ENCODE data around the gene CDK3.

The CDK3 gene

DNA sequence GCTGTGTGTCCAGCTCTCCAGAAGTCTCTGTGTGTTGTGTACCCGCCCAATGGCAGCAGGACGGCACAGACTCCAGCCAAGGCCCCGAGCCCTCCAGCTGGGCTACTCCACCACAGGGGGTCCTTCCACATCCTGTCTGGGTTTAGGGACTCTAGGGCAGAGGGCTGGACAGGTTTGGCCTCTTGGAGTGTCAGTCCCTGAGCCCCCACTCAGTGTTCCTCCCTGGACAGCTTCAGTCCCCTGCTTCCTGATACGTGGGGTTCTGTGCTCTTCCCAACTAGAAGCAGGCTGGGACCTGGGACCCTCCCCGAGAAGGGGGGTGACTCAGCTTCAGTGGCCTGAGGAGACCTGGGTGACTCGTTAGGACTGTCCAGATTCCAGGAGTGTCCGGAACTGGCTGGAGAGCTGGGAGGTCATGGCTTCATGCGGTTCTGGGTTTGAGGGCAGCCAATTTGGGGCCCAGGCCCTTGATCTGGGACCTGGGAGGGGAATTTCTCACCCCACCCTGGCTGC lies 4.2 kb downstream of the CDK3 start:
- Histone ChIP-seq H3K4me1 (ENCODE audit: insufficient read depth, low read length, severe bottlenecking) (peaks cover 4% of the 10 kb centered on the region), H2AFZ (ENCODE audit: low read length) (no peak overlapping the region), H3K4me2 (ENCODE audit: low read length) (no peak overlapping the region), H3K9me3 (ENCODE audit: low read length) (no peaks in the 10 kb centered on the region), H3K79me2 (ENCODE audit: insufficient read depth, low read length) (no peaks in the 10 kb centered on the region), H3K36me3 (ENCODE audit: insufficient read depth, low read length) (no peaks in the 10 kb centered on the region), H3K9ac (ENCODE audit: low read length) (no peak overlapping the region), H3K9me2 (ENCODE audit: low read depth, low read length) (no peaks in the 10 kb centered on the region), H4K20me1 (ENCODE audit: insufficient read depth, low read length) (no peaks in the 10 kb centered on the region), H3K27me3 (ENCODE audit: insufficient read depth, low read length) (0 out of 2 replicates have a peak, but pooled peaks cover under 1% of the 10 kb centered on the region), H3K27ac (ENCODE audit: low read depth, low read length, poor library complexity, severe bottlenecking) (no peak overlapping the region), H3F3A (ENCODE audit: insufficient read depth, low read length) (no peaks in the 10 kb centered on the region), H3K4me3 (ENCODE audit: low read depth, low read length, poor library complexity, severe bottlenecking) (no peak overlapping the region)
- TF ChIP-seq, protein P1, sequence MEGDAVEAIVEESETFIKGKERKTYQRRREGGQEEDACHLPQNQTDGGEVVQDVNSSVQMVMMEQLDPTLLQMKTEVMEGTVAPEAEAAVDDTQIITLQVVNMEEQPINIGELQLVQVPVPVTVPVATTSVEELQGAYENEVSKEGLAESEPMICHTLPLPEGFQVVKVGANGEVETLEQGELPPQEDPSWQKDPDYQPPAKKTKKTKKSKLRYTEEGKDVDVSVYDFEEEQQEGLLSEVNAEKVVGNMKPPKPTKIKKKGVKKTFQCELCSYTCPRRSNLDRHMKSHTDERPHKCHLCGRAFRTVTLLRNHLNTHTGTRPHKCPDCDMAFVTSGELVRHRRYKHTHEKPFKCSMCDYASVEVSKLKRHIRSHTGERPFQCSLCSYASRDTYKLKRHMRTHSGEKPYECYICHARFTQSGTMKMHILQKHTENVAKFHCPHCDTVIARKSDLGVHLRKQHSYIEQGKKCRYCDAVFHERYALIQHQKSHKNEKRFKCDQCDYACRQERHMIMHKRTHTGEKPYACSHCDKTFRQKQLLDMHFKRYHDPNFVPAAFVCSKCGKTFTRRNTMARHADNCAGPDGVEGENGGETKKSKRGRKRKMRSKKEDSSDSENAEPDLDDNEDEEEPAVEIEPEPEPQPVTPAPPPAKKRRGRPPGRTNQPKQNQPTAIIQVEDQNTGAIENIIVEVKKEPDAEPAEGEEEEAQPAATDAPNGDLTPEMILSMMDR (IDR thresholded peaks at IDR 0.05; ENCODE audit: low read length) = no peak
- no peak for TF ChIP-seq EZH2 (IDR thresholded peaks at IDR 0.05; ENCODE audit: borderline replicate concordance, low read length)

DNA sequence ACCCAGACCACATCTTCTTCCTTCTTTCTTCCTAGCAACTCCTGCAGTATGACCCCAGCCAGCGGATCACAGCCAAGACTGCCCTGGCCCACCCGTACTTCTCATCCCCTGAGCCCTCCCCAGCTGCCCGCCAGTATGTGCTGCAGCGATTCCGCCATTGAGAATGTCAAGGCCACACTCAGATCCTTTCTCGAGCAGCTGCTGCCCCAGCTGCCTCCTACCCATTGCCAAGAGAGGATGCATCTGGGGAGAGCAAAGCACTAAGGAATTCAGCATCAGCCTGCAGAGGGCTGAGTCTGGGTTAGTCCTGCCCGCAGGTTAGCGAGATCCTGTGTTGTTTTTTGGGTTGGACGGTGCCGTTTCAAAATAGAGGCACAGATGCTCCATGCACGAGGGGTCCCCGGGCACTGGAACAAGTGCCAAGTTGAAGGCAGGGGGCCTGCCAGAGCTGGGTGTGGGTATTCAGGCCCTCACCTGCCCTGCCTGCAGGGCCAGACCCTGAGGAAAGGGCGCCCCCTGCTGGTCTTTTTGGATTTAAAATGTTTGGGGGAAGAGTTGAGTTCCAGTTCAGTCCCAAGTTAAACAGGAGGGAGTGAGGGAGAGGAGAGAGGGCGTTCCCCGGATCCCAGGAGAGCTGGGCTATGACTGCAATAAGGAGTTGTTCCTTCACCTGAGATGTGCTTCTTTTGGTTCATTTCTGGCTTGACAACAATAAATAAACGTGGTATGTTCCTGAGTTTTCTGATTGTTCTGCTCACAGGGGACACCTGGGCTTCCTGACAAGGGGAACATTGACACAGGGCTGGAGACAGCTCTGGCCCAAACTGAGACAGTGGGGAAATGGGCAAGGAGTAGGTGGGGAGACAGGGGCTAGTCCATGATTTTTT lies 4.9 kb downstream of the CDK3 start:
- Histone ChIP-seq H2AFZ (ENCODE audit: low read length) (no peak overlapping the region), H3F3A (ENCODE audit: insufficient read depth, low read length) (no peaks in the 10 kb centered on the region), H3K27ac (ENCODE audit: low read depth, low read length, poor library complexity, severe bottlenecking) (no peak overlapping the region), H3K27me3 (ENCODE audit: insufficient read depth, low read length) (peaks cover 7% of the 10 kb centered on the region; the same call in 1 of the 2 replicates), H3K79me2 (ENCODE audit: insufficient read depth, low read length) (no peaks in the 10 kb centered on the region), H3K4me1 (ENCODE audit: insufficient read depth, low read length, severe bottlenecking) (no peaks in the 10 kb centered on the region), H3K4me2 (ENCODE audit: low read length) (no peak overlapping the region), H3K9me3 (ENCODE audit: low read length) (no peaks in the 10 kb centered on the region), H3K9me2 (ENCODE audit: low read depth, low read length) (no peaks in the 10 kb centered on the region), H3K36me3 (ENCODE audit: insufficient read depth, low read length) (no peaks in the 10 kb centered on the region), H3K9ac (ENCODE audit: low read length) (no peak overlapping the region), H4K20me1 (ENCODE audit: insufficient read depth, low read length) (no peaks in the 10 kb centered on the region), H3K4me3 (ENCODE audit: low read depth, low read length, poor library complexity, severe bottlenecking) (no peak overlapping the region)
- TF ChIP-seq, protein P1 (IDR thresholded peaks at IDR 0.05; ENCODE audit: low read length) = peak; percentile 88
- no peak for TF ChIP-seq EZH2 (IDR thresholded peaks at IDR 0.05; ENCODE audit: borderline replicate concordance, low read length)

DNA sequence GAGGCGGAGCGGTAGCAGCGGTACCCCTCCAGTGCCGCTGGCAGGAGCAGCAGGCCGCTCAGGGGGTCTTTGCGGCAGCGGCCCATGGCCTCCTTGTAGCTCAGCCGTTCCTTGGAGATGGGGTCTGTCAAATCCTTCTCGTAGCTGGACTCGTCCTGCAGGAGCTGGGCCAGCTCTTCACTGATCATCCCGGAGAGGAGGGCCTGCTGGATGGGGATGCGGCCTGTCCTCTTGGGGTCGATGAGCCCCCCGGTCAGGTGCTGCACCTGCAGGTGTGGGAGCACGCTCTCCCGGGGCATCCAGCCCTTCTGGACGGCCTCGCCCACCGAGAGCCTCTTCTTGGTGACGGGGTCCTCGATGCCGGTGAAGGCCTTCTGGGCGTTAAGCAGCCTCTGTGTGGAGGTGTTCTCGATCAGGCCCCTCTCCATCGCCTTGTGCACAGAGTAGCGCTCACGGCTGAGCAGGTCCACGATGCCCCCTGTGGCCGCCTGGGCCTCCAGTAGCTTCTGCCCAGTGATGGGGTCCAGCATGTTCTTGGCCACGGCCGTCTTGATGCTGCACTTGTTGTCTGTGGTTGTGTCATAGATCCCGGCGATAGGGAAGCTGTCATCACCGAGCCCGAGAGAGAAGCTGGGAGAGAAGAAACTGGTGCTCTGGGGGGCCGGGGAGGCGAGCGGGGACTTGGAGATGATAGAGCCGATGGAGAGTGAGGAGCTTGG lies 6.6 kb downstream of the CDK3 start:
- no peaks in the 10 kb centered on the region for H3K79me2 ChIP-seq (ENCODE audit: insufficient read depth, low read length)
- no peaks in the 10 kb centered on the region for H4K20me1 ChIP-seq (ENCODE audit: insufficient read depth, low read length)
- no peak overlapping the region for H2AFZ ChIP-seq (ENCODE audit: low read length)
- no peak overlapping the region for H3K4me3 ChIP-seq (ENCODE audit: low read depth, low read length, poor library complexity, severe bottlenecking)
- H3K27me3 ChIP-seq (ENCODE audit: insufficient read depth, low read length) = peaks cover 8% of the 10 kb centered on the region; the same call in 1 of the 2 replicates
- TF ChIP-seq EZH2 (IDR thresholded peaks at IDR 0.05; ENCODE audit: borderline replicate concordance, low read length) = no peak
- TF ChIP-seq, protein P1 (IDR thresholded peaks at IDR 0.05; ENCODE audit: low read length) = no peak
- no peak overlapping the region for H3K27ac ChIP-seq (ENCODE audit: low read depth, low read length, poor library complexity, severe bottlenecking)
- no peak overlapping the region for H3K9ac ChIP-seq (ENCODE audit: low read length)
- no peaks in the 10 kb centered on the region for H3F3A ChIP-seq (ENCODE audit: insufficient read depth, low read length)
- H3K4me2 ChIP-seq (ENCODE audit: low read length) = no peak overlapping the region
- H3K4me1 ChIP-seq (ENCODE audit: insufficient read depth, low read length, severe bottlenecking) = no peaks in the 10 kb centered on the region
- no peaks in the 10 kb centered on the region for H3K9me2 ChIP-seq (ENCODE audit: low read depth, low read length)
- no peaks in the 10 kb centered on the region for H3K9me3 ChIP-seq (ENCODE audit: low read length)
- no peaks in the 10 kb centered on the region for H3K36me3 ChIP-seq (ENCODE audit: insufficient read depth, low read length)
